Measurements from ENCODE around the gene PDHX.

The PDHX gene

GRCh38 chr11:35029979-35030682 is 113.7 kb downstream of the PDHX start:
- Histone ChIP-seq H3K9me3 (ENCODE audit: control insufficient read depth in 1 of 2, low read length in 2 of 2) (no peaks in the 10 kb centered on the region), H3K4me3 (ENCODE audit: low read depth in 1 of 2, low read length in 2 of 2) (no peak overlapping the region), H3K4me1 (ENCODE audit: control insufficient read depth in 1 of 2, insufficient read depth in 2 of 2, low read length in 2 of 2) (no peaks in the 10 kb centered on the region), H3K27ac (ENCODE audit: low read length) (no peak overlapping the region), H3K36me3 (ENCODE audit: control insufficient read depth in 1 of 2, insufficient read depth in 2 of 2, low read length in 2 of 2) (no peaks in the 10 kb centered on the region), H3K27me3 (ENCODE audit: low read depth, low read length) (no peaks in the 10 kb centered on the region)

- H3K27ac ChIP-seq (ENCODE audit: low read length): no peak overlapping the region
- no peaks in the 10 kb centered on the region for H3K36me3 ChIP-seq (ENCODE audit: control insufficient read depth in 1 of 2, insufficient read depth in 2 of 2, low read length in 2 of 2)
- H3K4me1 ChIP-seq (ENCODE audit: control insufficient read depth in 1 of 2, insufficient read depth in 2 of 2, low read length in 2 of 2): no peaks in the 10 kb centered on the region
- no peaks in the 10 kb centered on the region for H3K27me3 ChIP-seq (ENCODE audit: low read depth, low read length)
- H3K4me3 ChIP-seq (ENCODE audit: low read depth in 1 of 2, low read length in 2 of 2): no peak overlapping the region
- H3K9me3 ChIP-seq (ENCODE audit: control insufficient read depth in 1 of 2, low read length in 2 of 2): no peaks in the 10 kb centered on the region
These were observed 114.3 kb downstream of the PDHX start for GRCh38 chr11:35030716-35031213.

GRCh38 chr11:35031346-35031745 is 114.9 kb downstream of the PDHX start:
- Histone ChIP-seq H3K27ac (ENCODE audit: low read length) (no peak overlapping the region), H3K4me1 (ENCODE audit: control insufficient read depth in 1 of 2, insufficient read depth in 2 of 2, low read length in 2 of 2) (no peaks in the 10 kb centered on the region)

GRCh38 chr11:35031867-35032266 is 115.4 kb downstream of the PDHX start:
- H3K27ac ChIP-seq (ENCODE audit: low read length): no peak overlapping the region
- H3K27me3 ChIP-seq (ENCODE audit: low read depth, low read length): no peaks in the 10 kb centered on the region
- H3K36me3 ChIP-seq (ENCODE audit: control insufficient read depth in 1 of 2, insufficient read depth in 2 of 2, low read length in 2 of 2): no peaks in the 10 kb centered on the region
- H3K4me3 ChIP-seq (ENCODE audit: low read depth in 1 of 2, low read length in 2 of 2): no peak overlapping the region
- H3K9me3 ChIP-seq (ENCODE audit: control insufficient read depth in 1 of 2, low read length in 2 of 2): no peaks in the 10 kb centered on the region
- H3K4me1 ChIP-seq (ENCODE audit: control insufficient read depth in 1 of 2, insufficient read depth in 2 of 2, low read length in 2 of 2): no peaks in the 10 kb centered on the region

More at GRCh38 chr11:35031346-35031745, 114.9 kb downstream of the PDHX start:
- H3K9me3 ChIP-seq (ENCODE audit: control insufficient read depth in 1 of 2, low read length in 2 of 2): no peaks in the 10 kb centered on the region
- H3K27me3 ChIP-seq (ENCODE audit: low read depth, low read length): no peaks in the 10 kb centered on the region
- no peak overlapping the region for H3K4me3 ChIP-seq (ENCODE audit: low read depth in 1 of 2, low read length in 2 of 2)
- H3K36me3 ChIP-seq (ENCODE audit: control insufficient read depth in 1 of 2, insufficient read depth in 2 of 2, low read length in 2 of 2): no peaks in the 10 kb centered on the region

GRCh38 chr11:35033011-35033410 is 116.6 kb downstream of the PDHX start:
- no peaks in the 10 kb centered on the region for H3K27me3 ChIP-seq (ENCODE audit: low read depth, low read length)
- no peaks in the 10 kb centered on the region for H3K36me3 ChIP-seq (ENCODE audit: control insufficient read depth in 1 of 2, insufficient read depth in 2 of 2, low read length in 2 of 2)
- no peaks in the 10 kb centered on the region for H3K9me3 ChIP-seq (ENCODE audit: control insufficient read depth in 1 of 2, low read length in 2 of 2)
- no peak overlapping the region for H3K27ac ChIP-seq (ENCODE audit: low read length)
- H3K4me3 ChIP-seq (ENCODE audit: low read depth in 1 of 2, low read length in 2 of 2): no peak overlapping the region
- H3K4me1 ChIP-seq (ENCODE audit: control insufficient read depth in 1 of 2, insufficient read depth in 2 of 2, low read length in 2 of 2): no peaks in the 10 kb centered on the region

GRCh38 chr11:35034401-35034800 is 118.0 kb downstream of the PDHX start:
- H3K27me3 ChIP-seq (ENCODE audit: low read depth, low read length): no peaks in the 10 kb centered on the region
- no peak overlapping the region for H3K4me3 ChIP-seq (ENCODE audit: low read depth in 1 of 2, low read length in 2 of 2)
- no peaks in the 10 kb centered on the region for H3K36me3 ChIP-seq (ENCODE audit: control insufficient read depth in 1 of 2, insufficient read depth in 2 of 2, low read length in 2 of 2)
- no peaks in the 10 kb centered on the region for H3K4me1 ChIP-seq (ENCODE audit: control insufficient read depth in 1 of 2, insufficient read depth in 2 of 2, low read length in 2 of 2)
- H3K27ac ChIP-seq (ENCODE audit: low read length): no peak overlapping the region
- no peaks in the 10 kb centered on the region for H3K9me3 ChIP-seq (ENCODE audit: control insufficient read depth in 1 of 2, low read length in 2 of 2)

- no peaks in the 10 kb centered on the region for H3K9me3 ChIP-seq (ENCODE audit: control insufficient read depth in 1 of 2, low read length in 2 of 2)
- H3K36me3 ChIP-seq (ENCODE audit: control insufficient read depth in 1 of 2, insufficient read depth in 2 of 2, low read length in 2 of 2): no peaks in the 10 kb centered on the region
- no peaks in the 10 kb centered on the region for H3K27me3 ChIP-seq (ENCODE audit: low read depth, low read length)
- no peak overlapping the region for H3K27ac ChIP-seq (ENCODE audit: low read length)
- no peak overlapping the region for H3K4me3 ChIP-seq (ENCODE audit: low read depth in 1 of 2, low read length in 2 of 2)
- H3K4me1 ChIP-seq (ENCODE audit: control insufficient read depth in 1 of 2, insufficient read depth in 2 of 2, low read length in 2 of 2): no peaks in the 10 kb centered on the region
These were observed 119.5 kb downstream of the PDHX start for GRCh38 chr11:35035894-35036408.

GRCh38 chr11:35036639-35037038 is 120.2 kb downstream of the PDHX start:
- Histone ChIP-seq H3K4me3 (ENCODE audit: low read depth in 1 of 2, low read length in 2 of 2) (no peak overlapping the region), H3K27me3 (ENCODE audit: low read depth, low read length) (no peaks in the 10 kb centered on the region), H3K36me3 (ENCODE audit: control insufficient read depth in 1 of 2, insufficient read depth in 2 of 2, low read length in 2 of 2) (no peaks in the 10 kb centered on the region), H3K9me3 (ENCODE audit: control insufficient read depth in 1 of 2, low read length in 2 of 2) (no peaks in the 10 kb centered on the region), H3K4me1 (ENCODE audit: control insufficient read depth in 1 of 2, insufficient read depth in 2 of 2, low read length in 2 of 2) (no peaks in the 10 kb centered on the region), H3K27ac (ENCODE audit: low read length) (no peak overlapping the region)

GRCh38 chr11:35038211-35038928 is 122.0 kb downstream of the PDHX start:
- Histone ChIP-seq H3K27ac (ENCODE audit: low read length) (no peak overlapping the region), H3K9me3 (ENCODE audit: control insufficient read depth in 1 of 2, low read length in 2 of 2) (no peaks in the 10 kb centered on the region), H3K27me3 (ENCODE audit: low read depth, low read length) (no peaks in the 10 kb centered on the region), H3K36me3 (ENCODE audit: control insufficient read depth in 1 of 2, insufficient read depth in 2 of 2, low read length in 2 of 2) (no peaks in the 10 kb centered on the region), H3K4me1 (ENCODE audit: control insufficient read depth in 1 of 2, insufficient read depth in 2 of 2, low read length in 2 of 2) (no peaks in the 10 kb centered on the region), H3K4me3 (ENCODE audit: low read depth in 1 of 2, low read length in 2 of 2) (no peak overlapping the region)

GRCh38 chr11:35039076-35039475 is 122.7 kb downstream of the PDHX start:
- Histone ChIP-seq H3K4me3 (ENCODE audit: low read depth in 1 of 2, low read length in 2 of 2) (no peak overlapping the region), H3K9me3 (ENCODE audit: control insufficient read depth in 1 of 2, low read length in 2 of 2) (no peaks in the 10 kb centered on the region), H3K27ac (ENCODE audit: low read length) (no peak overlapping the region), H3K4me1 (ENCODE audit: control insufficient read depth in 1 of 2, insufficient read depth in 2 of 2, low read length in 2 of 2) (no peaks in the 10 kb centered on the region), H3K27me3 (ENCODE audit: low read depth, low read length) (no peaks in the 10 kb centered on the region), H3K36me3 (ENCODE audit: control insufficient read depth in 1 of 2, insufficient read depth in 2 of 2, low read length in 2 of 2) (no peaks in the 10 kb centered on the region)

GRCh38 chr11:35040221-35040942 is 124.0 kb downstream of the PDHX start:
- Histone ChIP-seq H3K9me3 (ENCODE audit: control insufficient read depth in 1 of 2, low read length in 2 of 2) (no peaks in the 10 kb centered on the region), H3K27ac (ENCODE audit: low read length) (peak overlapping the region; percentile 41), H3K4me3 (ENCODE audit: low read depth in 1 of 2, low read length in 2 of 2) (no peak overlapping the region), H3K27me3 (ENCODE audit: low read depth, low read length) (no peaks in the 10 kb centered on the region), H3K36me3 (ENCODE audit: control insufficient read depth in 1 of 2, insufficient read depth in 2 of 2, low read length in 2 of 2) (no peaks in the 10 kb centered on the region), H3K4me1 (ENCODE audit: control insufficient read depth in 1 of 2, insufficient read depth in 2 of 2, low read length in 2 of 2) (no peaks in the 10 kb centered on the region)
